Adrenal gland (tissue), 12 donors: ENCODE measurements around the gene RETREG1. TPM values are rescaled to one million over a fixed set of nuclear protein-coding genes. Genes with fewer than 3 reads are reported as not detected.

Experiments used
- DNase-seq, 7 donors: peaks; one replicate each; pipeline ENCODE4 v3.0.0-alpha.2; 2019 to 2020
- H3K27ac ChIP-seq, 5 donors: fragments of 200-600 bp; sonication (generic) in 4 of 5; 1 replicate in 3 of 5; 2 replicates in 2 of 5; pipeline versions ENCODE4 v1.5.1 to v1.8.0; 2016 to 2020; ENCODE audit warnings: mild to moderate bottlenecking in 1 of 5
- H3K27me3 ChIP-seq: fragments of 200-600 bp; 2 replicates; pipeline ENCODE4 v1.8.0; 2021
- H3K36me3 ChIP-seq, 2 donors: fragments of 200-600 bp; replicated peaks in 1 of 2; 1 replicate in 1 of 2; 2 replicates in 1 of 2; pipeline versions ENCODE4 v1.5.1 to v1.8.0; 2018 to 2022
- H3K4me1 ChIP-seq, 2 donors: fragments of 200-600 bp; replicated peaks in 1 of 2; 1 replicate in 1 of 2; 2 replicates in 1 of 2; pipeline versions ENCODE4 v1.5.1 to v1.8.0; 2018 to 2021
- H3K4me3 ChIP-seq, 4 donors: fragments of 200-600 bp; sonication (generic) in 3 of 4; one replicate each; pipeline ENCODE4 v1.5.1; 2016 to 2018
- H3K9me3 ChIP-seq, 3 donors: fragments of 200-600 bp; sonication (generic) in 1 of 3; replicated peaks in 1 of 3; 1 replicate in 2 of 3; 2 replicates in 1 of 3; pipeline versions ENCODE4 v1.5.1 to v1.8.0; 2016 to 2021
- CTCF ChIP-seq, 6 experiments: fragments of 450-650 bp in 4 of 6; fragments of 200-600 bp in 2 of 6; sonication (generic) in 1 of 6; IDR thresholded peaks; 1 replicate in 5 of 6; 2 replicates in 1 of 6; pipeline versions ENCODE4 v1.5.1 to v1.8.0; 2016 to 2021; ENCODE audit warnings: antibody characterized with exemption in 6 of 6, mild to moderate bottlenecking in 2 of 6, moderate library complexity in 1 of 6
- POLR2A ChIP-seq, 2 donors: fragments of 450-650 bp; IDR thresholded peaks; one replicate each; pipeline ENCODE4 v1.6.1; 2017; ENCODE audit warnings: antibody characterized with exemption in 2 of 2, mild to moderate bottlenecking in 2 of 2, moderate library complexity in 1 of 2
- WGBS, 4 donors: extraction: QIAGEN DNeasy Blood & Tissue Kit in 2 of 4; methylation state at CpG; one replicate each; pipeline versions ENCODE4 v1.1.5 to v1.1.7; 2013 to 2017; 5-methylcytosine and 5-hydroxymethylcytosine counted together
- intact Hi-C, 2 donors: fragments of 100-400 bp; cut with DNase I; formaldehyde crosslinking; loops; one replicate each; pipeline versions ENCODE4 v1.14.1 to v1.15.0; 2022 to 2023
- polyA plus RNA-seq, 3 donors: library from polyadenylated mRNA; stranded (reverse); fragments of 200-250 nt in 2 of 3; fragments of 350-450 nt in 1 of 3; fragmentation: Illumina TruSeq in 1 of 3; extraction: RNeasy Lipid Tissue Mini Kit (QIAGEN cat#74804) in 1 of 3; gene quantifications; one replicate each; pipeline ENCODE4 v1.2.3, GENCODE V29; 2013 to 2014
- total RNA-seq, 9 donors: library from RNA; depleted of rRNA in 4 of 9; stranded (reverse); fragments of >200 nt in 4 of 9; fragments of 120-200 nt in 1 of 9; fragmentation: NEBNext Ultra II Directional in 1 of 9; extraction: Animal tissue kit (Norgen Biotek cat#: 25700) in 1 of 9; gene quantifications; one replicate each; pipeline versions ENCODE4 v1.1.0 to v1.2.4, GENCODE V29; 2013 to 2023
- donor health status: healthy with polysubstance abuse.
- donor health status: Bipolar disorder and iron deficiency.
- donor health status: DM: yes; HTN: yes; CAD: no.
- donor health status: DM: no; HTN: no; CAD: no.
- donor health status: DM: no; HTN: no; CAD: no.
- donor health status: DM: yes; HTN: yes; CAD: no.

RETREG1 gene
- total and polyA plus RNA-seq, 12 donors, result 0.06 to 5.9 (median 2.1) TPM

- intact Hi-C loops, result no loop called here
- no peak overlapping the region for H3K27ac ChIP-seq
- TF ChIP-seq CTCF (IDR thresholded peaks at IDR 0.05), result no peak
- no peak for TF ChIP-seq POLR2A (IDR thresholded peaks at IDR 0.05)
- no peak for DNase-seq
- H3K9me3 ChIP-seq, result no peaks in the 10 kb centered on the region
- H3K27me3 ChIP-seq, result no peaks in the 10 kb centered on the region
- H3K4me3 ChIP-seq, result no peak overlapping the region
- WGBS, 4 donors, result 77 to 89% (median 85%) methylated on average over 11 of the region's 11 CpGs
- no peaks in the 10 kb centered on the region for H3K36me3 ChIP-seq
- no peaks in the 10 kb centered on the region for H3K4me1 ChIP-seq
These were observed 27.6 kb upstream of the RETREG1 start for GRCh38 chr5:16644301-16644889.

GRCh38 chr5:16642867-16643266, 26.1 kb upstream of the RETREG1 start:
- no peaks in the 10 kb centered on the region for H3K27me3 ChIP-seq
- intact Hi-C loops, result no loop called here
- TF ChIP-seq POLR2A (IDR thresholded peaks at IDR 0.05) (no peak), CTCF (IDR thresholded peaks at IDR 0.05) (no peak)
- no peaks in the 10 kb centered on the region for H3K4me1 ChIP-seq
- no peak overlapping the region for H3K27ac ChIP-seq
- H3K9me3 ChIP-seq, result no peaks in the 10 kb centered on the region
- 51 to 68% (median 53%) methylated on average over 2 of the region's 2 CpGs for WGBS, 4 donors
- H3K36me3 ChIP-seq, result no peaks in the 10 kb centered on the region
- no peak for DNase-seq
- no peak overlapping the region for H3K4me3 ChIP-seq

- Histone ChIP-seq H3K9me3 (no peaks in the 10 kb centered on the region), H3K4me1 (no peaks in the 10 kb centered on the region), H3K4me3 (no peak overlapping the region), H3K27me3 (no peaks in the 10 kb centered on the region), H3K36me3 (no peaks in the 10 kb centered on the region), H3K27ac (no peak overlapping the region)
- TF ChIP-seq CTCF (IDR thresholded peaks at IDR 0.05), result no peak
- TF ChIP-seq POLR2A (IDR thresholded peaks at IDR 0.05), result no peak
- WGBS, 4 donors, result 84 to 89% (median 86%) methylated on average over 4 of the region's 4 CpGs
- DNase-seq, result no peak
- intact Hi-C loops, result no loop called here
These were observed 22.4 kb upstream of the RETREG1 start for GRCh38 chr5:16639206-16639605.

GRCh38 chr5:16628376-16628775, 11.6 kb upstream of the RETREG1 start:
- Histone ChIP-seq H3K9me3 (no peaks in the 10 kb centered on the region), H3K4me3 (no peak overlapping the region), H3K36me3 (no peaks in the 10 kb centered on the region), H3K27ac (no peak overlapping the region), H3K27me3 (no peaks in the 10 kb centered on the region), H3K4me1 (no peaks in the 10 kb centered on the region)
- 74 to 79% (median 77%) methylated on average over 3 of the region's 3 CpGs for WGBS, 4 donors
- TF ChIP-seq CTCF (IDR thresholded peaks at IDR 0.05) (no peak), POLR2A (IDR thresholded peaks at IDR 0.05) (no peak)
- DNase-seq, result no peak
- intact Hi-C loops, result no loop called here
